Liver (tissue), 9 donors: ENCODE data around the gene KNTC1. TPM values are rescaled to one million over a fixed set of nuclear protein-coding genes. Genes with fewer than 3 reads are reported as not detected.

ENCODE experiments used
- DNase-seq: peaks from one replicate; pipeline ENCODE4 v3.0.0-alpha.2; 2017; ENCODE audit warnings: low spot score
- H3K27ac ChIP-seq, 2 donors: one replicate each; pipeline ENCODE4 v1.7.0; 2013; ENCODE audit warnings: inconsistent platforms in 2 of 2, low read length in 2 of 2, control low read depth in 1 of 2, low read depth in 1 of 2, mild to moderate bottlenecking in 1 of 2
- H3K27me3 ChIP-seq, 4 donors: one replicate each; pipeline versions ENCODE4 v1.6.1 to v1.7.0; 2013; ENCODE audit warnings: low read length in 3 of 4, inconsistent platforms in 1 of 4, mild to moderate bottlenecking in 1 of 4, moderate library complexity in 1 of 4; ENCODE audit not compliant: control insufficient read depth in 4 of 4, insufficient read depth in 4 of 4
- H3K36me3 ChIP-seq, 4 donors: one replicate each; pipeline versions ENCODE4 v1.6.1 to v1.7.0; 2013; ENCODE audit warnings: low read length in 3 of 4, mild to moderate bottlenecking in 3 of 4, low read depth in 1 of 4, moderate library complexity in 1 of 4; ENCODE audit not compliant: control insufficient read depth in 4 of 4, insufficient read depth in 3 of 4
- H3K4me1 ChIP-seq, 4 donors: one replicate each; pipeline versions ENCODE4 v1.6.1 to v1.7.0; 2013; ENCODE audit warnings: low read length in 3 of 4, mild to moderate bottlenecking in 3 of 4, moderate library complexity in 1 of 4; ENCODE audit not compliant: control insufficient read depth in 4 of 4, insufficient read depth in 4 of 4
- H3K4me3 ChIP-seq, 3 donors: one replicate each; pipeline versions ENCODE4 v1.6.1 to v1.7.0; 2013; ENCODE audit warnings: low read length in 3 of 3, control low read depth in 1 of 3, low read depth in 1 of 3, mild to moderate bottlenecking in 1 of 3
- H3K9ac ChIP-seq, 2 donors: one replicate each; pipeline ENCODE4 v1.7.0; 2013; ENCODE audit warnings: low read length in 2 of 2, mild to moderate bottlenecking in 2 of 2, moderate library complexity in 2 of 2, control low read depth in 1 of 2, low read depth in 1 of 2
- H3K9me3 ChIP-seq, 4 donors: one replicate each; pipeline versions ENCODE4 v1.6.1 to v1.7.0; 2013; ENCODE audit warnings: low read length in 3 of 4; ENCODE audit not compliant: control insufficient read depth in 4 of 4
- ATF3 ChIP-seq: IDR thresholded peaks from 2 replicates; pipeline ENCODE4 v1.6.1; 2016; ENCODE audit warnings: antibody characterized with exemption
- CTCF ChIP-seq: fragments of 150-350 bp; IDR thresholded peaks from 2 replicates; pipeline ENCODE4 v1.5.1; 2017; ENCODE audit warnings: improper control_type of control experiment, low read depth, low read length; ENCODE audit not compliant: missing input control
- EGR1 ChIP-seq, 2 donors: IDR thresholded peaks; 2 replicates each; pipeline ENCODE4 v1.6.1; 2016 to 2018; ENCODE audit warnings: antibody characterized with exemption in 2 of 2, low read depth in 2 of 2
- FOXA1 ChIP-seq: IDR thresholded peaks from 2 replicates; pipeline ENCODE4 v1.6.1; 2016; ENCODE audit warnings: antibody characterized with exemption
- FOXA2 ChIP-seq: IDR thresholded peaks from 2 replicates; pipeline ENCODE4 v1.6.1; 2016; ENCODE audit warnings: antibody characterized with exemption
- GABPA ChIP-seq, 2 donors: IDR thresholded peaks in 1 of 2; conservative IDR thresholded peaks in 1 of 2; 2 replicates each; pipeline ENCODE4 v1.6.1; 2016; ENCODE audit warnings: antibody characterized with exemption in 2 of 2, mild to moderate bottlenecking in 1 of 2, moderate library complexity in 1 of 2
- HNF4A ChIP-seq, 2 donors: conservative IDR thresholded peaks; 2 replicates each; pipeline ENCODE4 v1.6.1; 2016; ENCODE audit warnings: antibody characterized with exemption in 2 of 2, mild to moderate bottlenecking in 2 of 2
- HNF4G ChIP-seq: IDR thresholded peaks from 2 replicates; pipeline ENCODE4 v1.6.1; 2016; ENCODE audit warnings: antibody characterized with exemption
- JUND ChIP-seq, 2 donors: IDR thresholded peaks; 2 replicates each; pipeline ENCODE4 v1.6.1; 2016; ENCODE audit warnings: antibody characterized with exemption in 2 of 2
- MAX ChIP-seq: IDR thresholded peaks from 2 replicates; pipeline ENCODE4 v1.6.1; 2016; ENCODE audit warnings: antibody characterized with exemption
- NR2F2 ChIP-seq: IDR thresholded peaks from 2 replicates; pipeline ENCODE4 v1.6.1; 2016; ENCODE audit warnings: antibody characterized with exemption
- RAD21 ChIP-seq, 2 donors: IDR thresholded peaks; 2 replicates each; pipeline ENCODE4 v1.6.1; 2016; ENCODE audit warnings: antibody characterized with exemption in 2 of 2, mild to moderate bottlenecking in 2 of 2
- RXRA ChIP-seq, 2 donors: IDR thresholded peaks; 2 replicates each; pipeline ENCODE4 v1.6.1; 2017 to 2018; ENCODE audit warnings: antibody characterized with exemption in 2 of 2, mild to moderate bottlenecking in 1 of 2
- SP1 ChIP-seq: IDR thresholded peaks from 2 replicates; pipeline ENCODE4 v1.6.1; 2018; ENCODE audit warnings: antibody characterized with exemption, mild to moderate bottlenecking
- TAF1 ChIP-seq: conservative IDR thresholded peaks from 2 replicates; pipeline ENCODE4 v1.6.1; 2016; ENCODE audit warnings: antibody characterized with exemption, mild to moderate bottlenecking
- YY1 ChIP-seq: IDR thresholded peaks from 2 replicates; pipeline ENCODE4 v1.6.1; 2016; ENCODE audit warnings: antibody characterized with exemption, mild to moderate bottlenecking
- WGBS: extraction: QIAGEN DNeasy Blood & Tissue Kit; methylation state at CpG from one replicate; pipeline ENCODE4 v1.1.7; 2013; 5-methylcytosine and 5-hydroxymethylcytosine counted together
- polyA plus RNA-seq, 2 donors: library from polyadenylated mRNA; stranded (reverse) in 1 of 2; unstranded in 1 of 2; fragments of 200-250 nt in 1 of 2; fragments of >200 nt in 1 of 2; fragmentation: Nextera tagmentation in 1 of 2; extraction: Ambion mirVana in 1 of 2; gene quantifications; one replicate each; pipeline versions ENCODE4 v1.2.1 to v1.2.3, GENCODE V29; 2013 to 2015
- total RNA-seq, 2 donors: library from RNA; depleted of rRNA; stranded (reverse); fragments of >200 nt; gene quantifications; one replicate each; pipeline ENCODE4 v1.2.3, GENCODE V29; 2014
- TF ChIP-seq, protein P1 (sequence below): IDR thresholded peaks from 2 replicates; pipeline ENCODE4 v1.6.1; 2016; ENCODE audit warnings: antibody characterized with exemption, mild to moderate bottlenecking
- TF ChIP-seq, protein P2 (sequence below): IDR thresholded peaks from 2 replicates; pipeline ENCODE4 v1.6.1; 2016; ENCODE audit warnings: antibody characterized with exemption
- donor health status: healthy.
- donor health status: healthy.
- donor health status: healthy.
- donor health status: healthy.
- donor health status: healthy.

KNTC1 gene
- total and polyA plus RNA-seq, 4 donors: 1.3 to 34.7 (median 4.0) TPM

- 85% methylated on average over 6 of the region's 6 CpGs for WGBS
- H3K27ac ChIP-seq: no peak overlapping the region
- TF ChIP-seq EGR1 (IDR thresholded peaks at IDR 0.05; ENCODE audit: low read depth in 2 of 2) (no peak), SP1 (no peak), YY1 (no peak), GABPA (IDR thresholded peaks at IDR 0.05 in 1 of 2, conservative IDR thresholded peaks at IDR 0.05 in 1 of 2) (no peak), JUND (IDR thresholded peaks at IDR 0.05) (no peak), HNF4G (no peak), TAF1 (no peak), RAD21 (IDR thresholded peaks at IDR 0.05) (no peak)
- TF ChIP-seq, protein P1, sequence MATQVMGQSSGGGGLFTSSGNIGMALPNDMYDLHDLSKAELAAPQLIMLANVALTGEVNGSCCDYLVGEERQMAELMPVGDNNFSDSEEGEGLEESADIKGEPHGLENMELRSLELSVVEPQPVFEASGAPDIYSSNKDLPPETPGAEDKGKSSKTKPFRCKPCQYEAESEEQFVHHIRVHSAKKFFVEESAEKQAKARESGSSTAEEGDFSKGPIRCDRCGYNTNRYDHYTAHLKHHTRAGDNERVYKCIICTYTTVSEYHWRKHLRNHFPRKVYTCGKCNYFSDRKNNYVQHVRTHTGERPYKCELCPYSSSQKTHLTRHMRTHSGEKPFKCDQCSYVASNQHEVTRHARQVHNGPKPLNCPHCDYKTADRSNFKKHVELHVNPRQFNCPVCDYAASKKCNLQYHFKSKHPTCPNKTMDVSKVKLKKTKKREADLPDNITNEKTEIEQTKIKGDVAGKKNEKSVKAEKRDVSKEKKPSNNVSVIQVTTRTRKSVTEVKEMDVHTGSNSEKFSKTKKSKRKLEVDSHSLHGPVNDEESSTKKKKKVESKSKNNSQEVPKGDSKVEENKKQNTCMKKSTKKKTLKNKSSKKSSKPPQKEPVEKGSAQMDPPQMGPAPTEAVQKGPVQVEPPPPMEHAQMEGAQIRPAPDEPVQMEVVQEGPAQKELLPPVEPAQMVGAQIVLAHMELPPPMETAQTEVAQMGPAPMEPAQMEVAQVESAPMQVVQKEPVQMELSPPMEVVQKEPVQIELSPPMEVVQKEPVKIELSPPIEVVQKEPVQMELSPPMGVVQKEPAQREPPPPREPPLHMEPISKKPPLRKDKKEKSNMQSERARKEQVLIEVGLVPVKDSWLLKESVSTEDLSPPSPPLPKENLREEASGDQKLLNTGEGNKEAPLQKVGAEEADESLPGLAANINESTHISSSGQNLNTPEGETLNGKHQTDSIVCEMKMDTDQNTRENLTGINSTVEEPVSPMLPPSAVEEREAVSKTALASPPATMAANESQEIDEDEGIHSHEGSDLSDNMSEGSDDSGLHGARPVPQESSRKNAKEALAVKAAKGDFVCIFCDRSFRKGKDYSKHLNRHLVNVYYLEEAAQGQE: no peak
These were observed 23.1 kb upstream of the KNTC1 start for GRCh38 chr12:122503783-122504590.

GRCh38 chr12:122505419-122506051, 21.5 kb upstream of the KNTC1 start:
- Histone ChIP-seq H3K36me3 (peaks cover 29 to 76% (median 62%) of the 10 kb centered on the region in 4 donors), H3K9me3 (no peaks in the 10 kb centered on the region), H3K4me3 (no peak overlapping the region), H3K27ac (no peak overlapping the region), H3K27me3 (no peaks in the 10 kb centered on the region), H3K4me1 (peaks cover 0 to 6% (median 4%) of the 10 kb centered on the region in 4 donors), H3K9ac (no peak overlapping the region)
- no peak for DNase-seq
- TF ChIP-seq, protein P1: no peak
- TF ChIP-seq MAX (no peak), FOXA2 (no peak), EGR1 (IDR thresholded peaks at IDR 0.05; ENCODE audit: low read depth in 2 of 2) (no peak), RAD21 (IDR thresholded peaks at IDR 0.05) (no peak), CTCF (no peak), NR2F2 (no peak), FOXA1 (no peak), YY1 (no peak), HNF4A (conservative IDR thresholded peaks at IDR 0.05) (no peak), ATF3 (no peak), TAF1 (no peak), JUND (IDR thresholded peaks at IDR 0.05) (no peak), GABPA (IDR thresholded peaks at IDR 0.05 in 1 of 2, conservative IDR thresholded peaks at IDR 0.05 in 1 of 2) (no peak), SP1 (no peak), RXRA (IDR thresholded peaks at IDR 0.05) (no peak), HNF4G (no peak)
- TF ChIP-seq, protein P2, sequence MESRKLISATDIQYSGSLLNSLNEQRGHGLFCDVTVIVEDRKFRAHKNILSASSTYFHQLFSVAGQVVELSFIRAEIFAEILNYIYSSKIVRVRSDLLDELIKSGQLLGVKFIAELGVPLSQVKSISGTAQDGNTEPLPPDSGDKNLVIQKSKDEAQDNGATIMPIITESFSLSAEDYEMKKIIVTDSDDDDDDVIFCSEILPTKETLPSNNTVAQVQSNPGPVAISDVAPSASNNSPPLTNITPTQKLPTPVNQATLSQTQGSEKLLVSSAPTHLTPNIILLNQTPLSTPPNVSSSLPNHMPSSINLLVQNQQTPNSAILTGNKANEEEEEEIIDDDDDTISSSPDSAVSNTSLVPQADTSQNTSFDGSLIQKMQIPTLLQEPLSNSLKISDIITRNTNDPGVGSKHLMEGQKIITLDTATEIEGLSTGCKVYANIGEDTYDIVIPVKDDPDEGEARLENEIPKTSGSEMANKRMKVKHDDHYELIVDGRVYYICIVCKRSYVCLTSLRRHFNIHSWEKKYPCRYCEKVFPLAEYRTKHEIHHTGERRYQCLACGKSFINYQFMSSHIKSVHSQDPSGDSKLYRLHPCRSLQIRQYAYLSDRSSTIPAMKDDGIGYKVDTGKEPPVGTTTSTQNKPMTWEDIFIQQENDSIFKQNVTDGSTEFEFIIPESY: no peak
- WGBS: 90% methylated on average over 11 of the region's 11 CpGs

More at GRCh38 chr12:122503783-122504590, 23.1 kb upstream of the KNTC1 start:
- Histone ChIP-seq H3K9ac (no peak overlapping the region), H3K4me3 (no peak overlapping the region), H3K4me1 (peaks cover 0 to 13% (median 7%) of the 10 kb centered on the region in 4 donors), H3K36me3 (peaks cover 25 to 61% (median 48%) of the 10 kb centered on the region in 4 donors), H3K9me3 (no peaks in the 10 kb centered on the region), H3K27me3 (no peaks in the 10 kb centered on the region)
- no peak for DNase-seq
